ENCODE data around the gene PCDHGA1.
A peak's percentile ranks its signal among the peaks of the same experiment; 100 is the strongest.
"Not testable (repeated sequence)": the region's sequence is repeated elsewhere in the genome, so short reads cannot be mapped to it uniquely, and the experiment has no call there.

Gene PCDHGA1

DNA sequence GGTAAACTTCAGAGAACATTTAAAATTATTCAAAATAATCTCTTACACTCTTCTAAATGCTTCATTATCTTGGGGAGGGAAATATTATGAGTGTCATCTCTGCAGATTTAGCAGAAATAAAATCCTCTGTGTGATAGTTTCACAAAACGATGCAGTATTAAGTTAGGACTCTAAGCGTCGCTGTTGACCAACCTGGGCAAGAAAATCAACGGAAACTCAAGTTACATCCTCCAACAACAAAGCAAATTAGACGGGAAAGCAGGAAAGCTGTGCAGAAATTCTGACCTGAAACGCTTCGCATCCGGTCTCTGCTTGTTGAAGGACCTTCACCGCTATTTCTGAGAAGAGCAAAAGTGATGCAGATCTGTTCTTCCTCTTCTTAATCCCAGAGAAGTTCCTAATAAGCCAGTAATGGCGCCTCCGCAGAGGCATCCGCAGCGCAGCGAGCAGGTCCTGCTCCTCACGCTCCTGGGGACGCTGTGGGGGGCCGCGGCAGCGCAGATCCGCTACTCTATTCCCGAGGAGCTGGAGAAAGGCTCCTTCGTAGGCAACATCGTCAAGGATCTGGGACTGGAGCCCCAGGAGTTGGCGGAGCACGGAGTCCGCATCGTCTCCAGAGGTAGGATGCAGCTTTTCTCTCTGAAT, 43.5 kb downstream of the PCDHGA1 start, which contains the start of gene PCDHGA6:
PCDHGA6 (plus strand) TSS at position 219 of the 645 bp plus-strand sequence; CDS start at position 412, 193 bp downstream.
- peak; percentile 40 for DNase-seq

DNA sequence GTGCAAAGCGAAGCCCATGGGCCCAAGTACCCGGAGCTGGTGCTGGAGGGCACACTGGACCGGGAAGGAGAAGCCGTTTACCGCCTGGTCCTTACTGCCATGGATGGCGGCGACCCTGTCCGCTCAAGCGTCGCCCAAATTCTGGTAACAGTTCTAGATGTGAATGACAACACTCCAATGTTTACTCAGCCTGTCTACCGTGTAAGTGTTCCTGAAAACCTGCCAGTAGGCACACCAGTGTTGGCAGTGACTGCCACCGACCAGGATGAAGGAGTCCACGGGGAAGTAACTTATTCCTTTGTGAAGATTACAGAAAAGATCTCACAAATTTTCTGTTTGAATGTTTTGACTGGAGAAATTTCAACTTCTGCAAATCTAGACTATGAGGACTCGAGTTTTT, 44.3 kb downstream of the PCDHGA1 start:
- DNase-seq = no peak
- in situ Hi-C loops (cut with HindIII; ENCODE audit: low pct_ligation_motif_present, low pct_unique_long_range_greater_than_20kb, low sequenced_read_pairs) = no loop called here

More for the DNA sequence above, 43.5 kb downstream of the PCDHGA1 start, which contains the start of gene PCDHGA6:
- in situ Hi-C loops (cut with HindIII; ENCODE audit: low pct_ligation_motif_present, low pct_unique_long_range_greater_than_20kb, low sequenced_read_pairs) = no loop called here

GRCh38 chr5:141375444-141376155, 45.3 kb downstream of the PCDHGA1 start:
- DNase-seq; in situ Hi-C loops (cut with HindIII; ENCODE audit: low pct_ligation_motif_present, low pct_unique_long_range_greater_than_20kb, low sequenced_read_pairs): not testable (repeated sequence)

DNA sequence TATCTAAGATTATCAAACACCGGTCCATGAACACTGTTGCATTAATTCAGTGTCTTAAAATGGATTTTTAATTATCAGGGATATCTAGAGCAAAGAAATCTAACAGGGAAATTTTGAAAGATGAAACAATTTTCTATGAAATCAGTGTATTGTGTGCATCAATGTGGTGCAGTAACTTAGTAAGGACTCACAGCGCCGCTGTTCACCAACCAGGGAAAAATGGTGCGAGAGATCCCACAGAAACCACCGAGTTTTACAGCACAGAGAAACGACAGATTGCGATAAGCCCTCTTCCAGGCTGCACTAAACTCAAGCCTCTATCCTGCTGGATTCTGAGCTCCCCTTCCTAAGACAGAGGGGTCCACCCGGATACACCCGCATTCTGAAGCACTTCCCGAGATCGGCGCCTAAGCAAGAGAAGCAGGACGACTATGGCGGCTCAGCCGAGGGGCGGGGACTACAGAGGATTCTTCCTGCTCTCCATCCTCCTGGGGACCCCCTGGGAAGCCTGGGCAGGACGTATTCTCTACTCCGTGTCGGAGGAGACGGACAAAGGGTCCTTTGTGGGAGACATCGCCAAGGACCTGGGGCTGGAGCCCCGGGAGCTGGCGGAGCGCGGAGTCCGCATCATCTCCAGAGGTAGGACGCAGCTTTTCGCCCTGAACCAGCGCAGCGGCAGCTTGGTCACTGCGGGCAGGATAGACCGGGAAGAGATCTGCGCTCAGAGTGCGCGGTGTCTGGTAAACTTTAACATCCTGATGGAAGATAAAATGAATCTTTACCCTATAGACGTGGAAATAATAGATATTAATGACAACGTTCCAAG, 52.4 kb downstream of the PCDHGA1 start, which contains the start of gene PCDHGA7:
PCDHGA7 (plus strand) TSS at position 274 of the 826 bp plus-strand sequence; CDS start at position 432, 158 bp downstream.
- in situ Hi-C loops (cut with HindIII; ENCODE audit: low pct_ligation_motif_present, low pct_unique_long_range_greater_than_20kb, low sequenced_read_pairs) = no loop called here
- DNase-seq = peak; percentile 60

GRCh38 chr5:141383345-141383744, 53.0 kb downstream of the PCDHGA1 start:
- DNase-seq = no peak
- in situ Hi-C loops (cut with HindIII; ENCODE audit: low pct_ligation_motif_present, low pct_unique_long_range_greater_than_20kb, low sequenced_read_pairs) = no loop called here

DNA sequence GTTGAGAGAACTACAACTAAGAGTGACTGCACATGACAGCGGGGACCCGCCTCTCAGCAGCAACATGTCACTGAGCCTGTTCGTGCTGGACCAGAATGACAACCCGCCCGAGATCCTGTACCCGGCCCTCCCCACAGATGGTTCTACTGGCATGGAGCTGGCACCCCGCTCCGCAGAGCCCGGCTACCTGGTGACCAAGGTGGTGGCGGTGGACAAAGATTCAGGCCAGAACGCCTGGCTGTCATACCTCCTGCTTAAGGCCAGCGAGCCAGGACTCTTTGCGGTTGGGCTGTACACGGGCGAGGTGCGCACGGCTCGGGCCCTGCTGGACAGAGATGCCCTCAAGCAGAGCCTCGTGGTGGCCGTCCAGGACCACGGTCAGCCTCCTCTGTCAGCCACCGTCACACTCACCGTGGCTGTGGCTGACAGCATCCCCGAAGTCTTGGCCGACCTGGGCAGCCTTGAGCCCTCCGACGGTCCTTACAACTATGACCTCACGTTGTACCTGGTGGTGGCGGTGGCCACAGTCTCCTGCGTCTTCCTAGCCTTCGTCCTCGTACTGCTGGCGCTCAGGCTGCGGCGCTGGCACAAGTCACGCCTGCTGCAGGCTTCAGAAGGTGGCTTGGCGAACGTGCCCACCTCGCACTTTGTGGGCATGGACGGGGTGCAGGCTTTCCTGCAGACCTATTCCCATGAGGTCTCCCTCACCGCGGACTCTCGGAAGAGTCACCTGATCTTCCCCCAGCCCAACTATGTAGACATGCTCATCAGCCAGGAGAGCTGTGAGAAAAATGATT, 54.4 kb downstream of the PCDHGA1 start:
- in situ Hi-C loops (cut with HindIII; ENCODE audit: low pct_ligation_motif_present, low pct_unique_long_range_greater_than_20kb, low sequenced_read_pairs) = no loop called here
- no peak for DNase-seq

DNA sequence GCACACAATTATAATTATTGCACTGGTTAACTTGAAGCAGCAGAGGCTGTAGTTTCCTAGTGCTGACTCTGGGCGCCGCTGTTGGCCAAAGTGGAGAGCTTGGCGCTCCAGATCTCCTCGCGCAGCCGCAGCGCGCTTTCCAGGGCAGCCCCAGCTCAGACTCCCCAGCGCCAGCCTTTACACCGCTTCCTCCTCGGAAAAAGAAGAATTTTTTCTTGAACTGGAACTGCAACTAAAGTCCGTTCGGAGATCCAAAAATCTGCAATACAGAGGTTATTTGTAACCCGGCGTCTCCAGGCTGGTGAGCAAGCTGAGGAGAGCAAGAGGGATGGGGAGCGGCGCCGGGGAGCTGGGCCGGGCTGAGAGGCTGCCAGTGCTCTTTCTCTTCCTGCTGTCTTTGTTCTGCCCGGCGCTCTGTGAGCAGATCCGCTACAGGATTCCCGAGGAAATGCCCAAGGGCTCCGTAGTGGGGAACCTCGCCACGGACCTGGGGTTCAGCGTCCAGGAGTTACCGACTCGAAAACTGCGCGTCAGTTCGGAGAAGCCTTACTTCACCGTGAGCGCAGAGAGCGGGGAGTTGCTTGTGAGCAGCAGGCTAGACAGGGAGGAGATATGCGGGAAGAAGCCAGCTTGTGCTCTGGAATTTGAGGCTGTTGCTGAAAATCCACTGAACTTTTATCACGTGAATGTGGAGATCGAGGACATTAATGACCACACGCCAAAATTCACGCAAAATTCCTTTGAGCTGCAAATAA, 57.4 kb downstream of the PCDHGA1 start, which contains the start of gene PCDHGB4:
PCDHGB4 (plus strand) TSS at position 142 of the 755 bp plus-strand sequence; CDS start at position 329, 187 bp downstream.
- DNase-seq; in situ Hi-C loops (cut with HindIII; ENCODE audit: low pct_ligation_motif_present, low pct_unique_long_range_greater_than_20kb, low sequenced_read_pairs): not testable (repeated sequence)

- in situ Hi-C loops (cut with HindIII; ENCODE audit: low pct_ligation_motif_present, low pct_unique_long_range_greater_than_20kb, low sequenced_read_pairs) = no loop called here
- no peak for DNase-seq
Measured at GRCh38 chr5:141388661-141389060, 58.3 kb downstream of the PCDHGA1 start.

DNA sequence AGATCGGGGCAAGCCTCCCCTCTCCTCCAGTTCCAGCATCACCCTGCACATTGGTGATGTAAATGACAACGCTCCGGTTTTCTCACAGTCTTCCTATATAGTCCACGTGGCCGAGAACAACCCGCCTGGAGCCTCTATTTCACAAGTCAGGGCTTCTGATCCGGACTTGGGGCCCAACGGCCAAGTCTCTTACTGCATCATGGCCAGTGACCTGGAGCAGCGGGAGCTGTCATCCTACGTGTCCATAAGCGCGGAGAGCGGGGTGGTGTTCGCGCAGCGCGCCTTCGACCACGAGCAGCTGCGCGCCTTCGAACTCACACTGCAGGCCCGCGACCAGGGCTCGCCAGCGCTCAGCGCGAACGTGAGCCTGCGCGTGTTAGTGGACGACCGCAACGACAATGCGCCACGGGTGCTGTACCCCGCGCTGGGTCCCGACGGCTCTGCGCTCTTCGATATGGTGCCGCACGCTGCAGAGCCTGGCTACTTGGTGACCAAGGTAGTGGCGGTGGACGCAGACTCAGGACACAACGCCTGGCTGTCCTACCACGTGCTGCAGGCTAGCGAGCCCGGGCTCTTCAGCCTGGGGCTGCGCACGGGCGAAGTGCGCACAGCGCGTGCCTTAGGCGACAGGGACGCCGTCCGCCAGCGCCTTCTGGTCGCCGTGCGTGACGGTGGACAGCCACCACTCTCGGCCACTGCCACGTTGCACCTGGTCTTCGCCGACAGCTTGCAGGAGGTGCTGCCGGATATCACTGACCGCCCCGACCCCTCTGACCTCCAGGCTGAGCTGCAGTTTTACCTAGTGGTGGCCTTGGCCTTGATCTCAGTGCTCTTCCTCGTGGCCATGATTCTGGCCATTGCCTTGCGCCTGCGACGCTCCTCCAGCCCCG, 59.1 kb downstream of the PCDHGA1 start:
- DNase-seq = no peak
- in situ Hi-C loops (cut with HindIII; ENCODE audit: low pct_ligation_motif_present, low pct_unique_long_range_greater_than_20kb, low sequenced_read_pairs) = no loop called here

DNA sequence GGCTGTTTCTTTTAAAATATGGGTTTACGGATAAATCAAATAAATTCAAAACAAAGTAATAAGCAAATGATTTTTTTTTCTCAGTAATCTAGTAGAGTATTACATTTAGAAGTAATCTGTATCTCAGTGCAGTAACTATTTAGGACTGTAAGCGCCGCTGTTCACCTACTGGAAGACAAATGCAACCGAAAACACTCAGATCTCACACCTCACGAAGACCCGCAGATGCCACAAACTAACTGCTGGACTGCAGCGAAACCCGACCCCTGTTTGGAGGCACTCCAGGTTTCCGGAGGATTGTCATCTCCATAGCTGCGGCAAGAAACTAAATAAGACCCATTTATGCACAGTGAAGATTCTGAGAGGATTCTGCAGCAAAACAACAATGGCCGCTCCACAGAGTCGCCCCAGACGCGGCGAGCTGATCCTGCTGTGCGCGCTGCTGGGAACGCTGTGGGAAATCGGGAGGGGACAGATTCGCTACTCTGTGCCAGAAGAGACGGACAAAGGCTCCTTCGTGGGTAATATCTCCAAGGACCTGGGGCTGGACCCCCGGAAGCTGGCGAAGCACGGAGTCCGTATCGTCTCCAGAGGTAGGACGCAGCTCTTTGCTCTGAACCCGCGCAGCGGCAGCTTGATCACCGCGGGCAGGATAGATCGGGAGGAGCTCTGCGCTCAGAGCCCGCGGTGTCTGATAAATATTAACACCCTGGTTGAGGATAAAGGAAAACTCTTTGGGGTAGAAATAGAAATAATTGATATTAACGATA, 62.3 kb downstream of the PCDHGA1 start, which contains the start of gene PCDHGA8:
PCDHGA8 (plus strand) TSS at position 205 of the 770 bp plus-strand sequence; CDS start at position 386, 181 bp downstream.
- in situ Hi-C loops (cut with HindIII; ENCODE audit: low pct_ligation_motif_present, low pct_unique_long_range_greater_than_20kb, low sequenced_read_pairs) = no loop called here
- no peak for DNase-seq

DNA sequence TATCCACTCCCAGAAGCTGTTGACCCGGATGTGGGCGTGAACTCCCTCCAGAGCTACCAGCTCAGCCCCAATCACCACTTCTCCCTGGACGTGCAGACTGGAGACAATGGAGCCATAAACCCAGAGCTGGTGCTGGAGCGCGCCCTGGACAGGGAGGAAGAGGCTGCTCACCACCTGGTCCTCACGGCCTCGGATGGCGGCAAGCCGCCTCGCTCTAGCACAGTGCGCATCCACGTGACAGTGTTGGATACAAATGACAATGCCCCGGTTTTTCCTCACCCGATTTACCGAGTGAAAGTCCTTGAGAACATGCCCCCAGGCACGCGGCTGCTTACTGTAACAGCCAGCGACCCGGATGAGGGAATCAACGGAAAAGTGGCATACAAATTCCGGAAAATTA, 63.0 kb downstream of the PCDHGA1 start:
- in situ Hi-C loops (cut with HindIII; ENCODE audit: low pct_ligation_motif_present, low pct_unique_long_range_greater_than_20kb, low sequenced_read_pairs) = no loop called here
- no peak for DNase-seq

DNA sequence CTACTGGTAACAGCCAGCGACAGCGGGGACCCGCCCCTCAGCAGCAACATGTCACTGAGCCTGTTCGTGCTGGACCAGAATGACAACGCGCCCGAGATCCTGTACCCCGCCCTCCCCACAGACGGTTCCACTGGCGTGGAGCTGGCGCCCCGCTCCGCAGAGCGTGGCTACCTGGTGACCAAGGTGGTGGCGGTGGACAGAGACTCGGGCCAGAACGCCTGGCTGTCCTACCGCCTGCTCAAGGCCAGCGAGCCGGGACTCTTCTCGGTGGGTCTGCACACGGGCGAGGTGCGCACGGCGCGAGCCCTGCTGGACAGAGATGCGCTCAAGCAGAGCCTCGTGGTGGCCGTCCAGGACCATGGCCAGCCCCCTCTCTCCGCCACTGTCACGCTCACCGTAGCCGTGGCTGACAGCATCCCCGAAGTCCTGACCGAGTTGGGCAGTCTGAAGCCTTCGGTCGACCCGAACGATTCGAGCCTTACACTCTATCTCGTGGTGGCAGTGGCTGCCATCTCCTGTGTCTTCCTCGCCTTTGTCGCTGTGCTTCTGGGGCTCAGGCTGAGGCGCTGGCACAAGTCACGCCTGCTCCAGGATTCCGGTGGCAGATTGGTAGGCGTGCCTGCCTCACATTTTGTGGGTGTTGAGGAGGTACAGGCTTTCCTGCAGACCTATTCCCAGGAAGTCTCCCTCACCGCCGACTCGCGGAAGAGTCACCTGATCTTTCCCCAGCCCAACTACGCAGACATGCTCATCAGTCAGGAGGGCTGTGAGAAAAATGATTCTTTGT, 64.3 kb downstream of the PCDHGA1 start:
- in situ Hi-C loops (cut with HindIII; ENCODE audit: low pct_ligation_motif_present, low pct_unique_long_range_greater_than_20kb, low sequenced_read_pairs); DNase-seq: not testable (repeated sequence)

GRCh38 chr5:141397756-141398551, 67.6 kb downstream of the PCDHGA1 start, which contains the start of gene PCDHGB5:
TSS of gene PCDHGB5 (plus strand) at chr5:141397947. CDS start at chr5:141398128, 181 bp downstream.
- in situ Hi-C loops (cut with HindIII; ENCODE audit: low pct_ligation_motif_present, low pct_unique_long_range_greater_than_20kb, low sequenced_read_pairs); DNase-seq: not testable (repeated sequence)

DNA sequence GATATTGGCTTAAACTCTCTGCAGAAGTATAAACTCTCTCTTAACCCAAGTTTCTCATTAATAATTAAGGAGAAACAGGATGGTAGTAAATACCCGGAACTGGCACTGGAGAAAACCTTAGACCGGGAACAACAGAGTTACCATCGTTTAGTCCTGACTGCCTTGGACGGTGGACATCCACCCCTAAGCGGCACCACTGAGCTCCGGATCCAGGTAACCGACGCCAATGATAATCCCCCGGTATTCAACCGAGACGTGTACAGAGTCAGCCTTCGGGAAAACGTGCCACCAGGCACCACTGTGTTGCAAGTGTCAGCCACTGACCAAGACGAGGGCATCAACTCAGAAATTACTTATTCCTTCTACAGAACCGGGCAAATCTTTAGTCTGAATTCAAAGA, 68.3 kb downstream of the PCDHGA1 start:
- in situ Hi-C loops (cut with HindIII; ENCODE audit: low pct_ligation_motif_present, low pct_unique_long_range_greater_than_20kb, low sequenced_read_pairs) = no loop called here
- no peak for DNase-seq

Data from ACHN (cell line).